Vagina (tissue), 2 donors: ENCODE data around the gene MTHFD1.

Source experiments
- CTCF ChIP-seq, 3 experiments: fragments of 450-650 bp in 2 of 3; fragments of 200-600 bp in 1 of 3; sonication (generic) in 1 of 3; IDR thresholded peaks; one replicate each; pipeline ENCODE4 v1.5.1; 2017 to 2019; ENCODE audit warnings: antibody characterized with exemption in 3 of 3, mild to moderate bottlenecking in 2 of 3, moderate library complexity in 2 of 3
- POLR2A ChIP-seq, 2 donors: fragments of 450-650 bp; IDR thresholded peaks; one replicate each; pipeline ENCODE4 v1.6.1; 2017; ENCODE audit warnings: antibody characterized with exemption in 2 of 2, mild to moderate bottlenecking in 2 of 2, moderate library complexity in 2 of 2
- POLR2AphosphoS5 ChIP-seq, 2 donors: sonication (generic); formaldehyde crosslinking; IDR thresholded peaks; one replicate each; pipeline ENCODE4 v1.9.0; 2017; ENCODE audit warnings: antibody characterized with exemption in 2 of 2, mild to moderate bottlenecking in 2 of 2, low read depth in 1 of 2; ENCODE audit not compliant: insufficient read depth in 1 of 2

GRCh38 chr14:64442300-64442988 lies 54.3 kb downstream of the MTHFD1 start:
- TF ChIP-seq CTCF (IDR thresholded peaks at IDR 0.05) (no peak), POLR2AphosphoS5 (IDR thresholded peaks at IDR 0.05; ENCODE audit: insufficient read depth in 1 of 2, low read depth in 1 of 2) (no peak), POLR2A (IDR thresholded peaks at IDR 0.05) (no peak)
